Measurements from ENCODE around the gene CLK3. TPM values are rescaled to one million over a fixed set of nuclear protein-coding genes. Genes with fewer than 3 reads are reported as not detected.

CLK3 gene
- total and polyA plus RNA-seq, 2 donors (not counting 1 experiment from before 2014, with no cell fraction given) = 176 to 350 TPM

GRCh38 chr15:74632601-74633000 lies 17.0 kb downstream of the CLK3 start:
- no peaks in the 10 kb centered on the region for H3K9me3 ChIP-seq (ENCODE audit: control extremely low read depth in 1 of 3, control insufficient read depth in 2 of 3, insufficient read depth in 1 of 3, low read length in 2 of 3)
- intact Hi-C loops (cut with micrococcal nuclease) = loop anchor here (1.0 to 10.0 kb wide), 2 partner anchors 11 to 572 kb away; partner anchors contain the start of gene C15orf39
- Mint-ChIP-seq H3K27ac (no peak overlapping the region), H3K9me3 (ENCODE audit: insufficient read depth) (no peaks in the 10 kb centered on the region), H3K4me1 (peaks cover 40% of the 10 kb centered on the region), H3K4me3 (no peak overlapping the region), H3K27me3 (no peaks in the 10 kb centered on the region)
- CTCF ChIA-PET = interaction anchor here (0.6 to 23.4 kb wide), 28 partner anchors 8 to 317 kb away, joined by 3 to 596 read pairs (median 4); partner anchors contain the start of genes CLK3, CSK and CYP11A1
- no peak for ATAC-seq (ENCODE audit: low read depth)
- H3K27ac ChIP-seq (ENCODE audit: low read length in 2 of 2) = no peak overlapping the region
- no peak for DNase-seq
- no peak overlapping the region for H3K4me3 ChIP-seq (ENCODE audit: control extremely low read depth in 1 of 5, extremely low read depth in 1 of 5, insufficient read depth in 1 of 5, low read depth in 2 of 5, low read length in 4 of 5)
- H3K9ac ChIP-seq (ENCODE audit: low read length) = no peak overlapping the region
- H3K4me2 ChIP-seq (replicated peaks; ENCODE audit: low read depth, low read length, poor library complexity, severe bottlenecking) = no peak overlapping the region
- H3K4me1 ChIP-seq (ENCODE audit: control insufficient read depth in 2 of 2, insufficient read depth in 2 of 2, low read length in 2 of 2) = peaks cover 31 to 46% of the 10 kb centered on the region in 2 donors
- H4K20me1 ChIP-seq (ENCODE audit: control insufficient read depth, insufficient read depth, low read length, poor library complexity, severe bottlenecking) = peaks cover 62% of the 10 kb centered on the region
- TF ChIP-seq CTCF (IDR thresholded peaks at IDR 0.05) (no peak), EZH2 (IDR thresholded peaks at IDR 0.05; ENCODE audit: borderline replicate concordance, insufficient read depth, low read depth, low read length, poor library complexity, severe bottlenecking) (no peak)
- H2AFZ ChIP-seq (ENCODE audit: insufficient read depth, low read depth, low read length, poor library complexity, severe bottlenecking) = no peak overlapping the region
- POLR2A ChIA-PET = no interaction called here
- H3K36me3 ChIP-seq (replicated peaks in 1 of 2; ENCODE audit: control extremely low read depth in 1 of 2, control insufficient read depth in 1 of 2, extremely low read depth in 1 of 2, insufficient read depth in 2 of 2, low read length in 1 of 2) = peaks cover 0 to 98% of the 10 kb centered on the region in 2 experiments
- H3K27me3 ChIP-seq (replicated peaks in 1 of 4; ENCODE audit: control extremely low read depth in 1 of 4, control insufficient read depth in 3 of 4, insufficient read depth in 4 of 4, low read length in 3 of 4) = no peaks in the 10 kb centered on the region
- 98% methylated on average over 9 of the region's 9 CpGs for WGBS (ENCODE audit: insufficient coverage)
- peaks cover 15% of the 10 kb centered on the region for H3K79me2 ChIP-seq (ENCODE audit: control insufficient read depth, insufficient read depth, low read length)

GRCh38 chr15:74633781-74634180 lies 18.1 kb downstream of the CLK3 start:
- H3K4me3 Mint-ChIP-seq = no peak overlapping the region
- intact Hi-C loops (cut with micrococcal nuclease) = loop anchor here (10.0 kb wide), 1 partner anchor 571 kb away; the partner anchor contains the start of gene C15orf39
- H3K27ac ChIP-seq (ENCODE audit: low read length in 2 of 2) = no peak overlapping the region
- no peaks in the 10 kb centered on the region for H3K9me3 Mint-ChIP-seq (ENCODE audit: insufficient read depth)
- no peak overlapping the region for H2AFZ ChIP-seq (ENCODE audit: insufficient read depth, low read depth, low read length, poor library complexity, severe bottlenecking)
- peaks cover 30% of the 10 kb centered on the region for H3K4me1 Mint-ChIP-seq
- peaks cover 19 to 34% of the 10 kb centered on the region in 2 donors for H3K4me1 ChIP-seq (ENCODE audit: control insufficient read depth in 2 of 2, insufficient read depth in 2 of 2, low read length in 2 of 2)
- H3K9ac ChIP-seq (ENCODE audit: low read length) = no peak overlapping the region
- peaks cover 0 to 96% of the 10 kb centered on the region in 2 experiments for H3K36me3 ChIP-seq (replicated peaks in 1 of 2; ENCODE audit: control extremely low read depth in 1 of 2, control insufficient read depth in 1 of 2, extremely low read depth in 1 of 2, insufficient read depth in 2 of 2, low read length in 1 of 2)
- ChIA-PET CTCF (interaction anchor here (0.7 to 23.4 kb wide), 27 partner anchors 13 to 326 kb away, joined by 3 to 596 read pairs (median 5); partner anchors contain the start of genes CLK3, COX5A, CSK and CYP11A1), POLR2A (no interaction called here)
- no peak overlapping the region for H3K4me3 ChIP-seq (ENCODE audit: control extremely low read depth in 1 of 5, extremely low read depth in 1 of 5, insufficient read depth in 1 of 5, low read depth in 2 of 5, low read length in 4 of 5)
- 78% methylated on average over 1 of the region's 2 CpGs for WGBS (ENCODE audit: insufficient coverage)
- TF ChIP-seq EZH2 (IDR thresholded peaks at IDR 0.05; ENCODE audit: borderline replicate concordance, insufficient read depth, low read depth, low read length, poor library complexity, severe bottlenecking) (no peak), CTCF (IDR thresholded peaks at IDR 0.05) (no peak)
- H3K4me2 ChIP-seq (replicated peaks; ENCODE audit: low read depth, low read length, poor library complexity, severe bottlenecking) = no peak overlapping the region
- ATAC-seq (ENCODE audit: low read depth) (no peak), DNase-seq (no peak)
- H3K79me2 ChIP-seq (ENCODE audit: control insufficient read depth, insufficient read depth, low read length) = peaks cover 5% of the 10 kb centered on the region
- no peak overlapping the region for H3K27ac Mint-ChIP-seq
- peaks cover 53% of the 10 kb centered on the region for H4K20me1 ChIP-seq (ENCODE audit: control insufficient read depth, insufficient read depth, low read length, poor library complexity, severe bottlenecking)
- no peaks in the 10 kb centered on the region for H3K9me3 ChIP-seq (ENCODE audit: control extremely low read depth in 1 of 3, control insufficient read depth in 2 of 3, insufficient read depth in 1 of 3, low read length in 2 of 3)
- no peaks in the 10 kb centered on the region for H3K27me3 Mint-ChIP-seq
- H3K27me3 ChIP-seq (replicated peaks in 1 of 4; ENCODE audit: control extremely low read depth in 1 of 4, control insufficient read depth in 3 of 4, insufficient read depth in 4 of 4, low read length in 3 of 4) = no peaks in the 10 kb centered on the region
